ENCODE data around the gene ATP2B1.

Gene ATP2B1

GRCh38 chr12:89673603-89674002 is 35.0 kb downstream of the ATP2B1 start:
- DNase-seq (ENCODE audit: low read depth) = no peak
- TF ChIP-seq CTCF (IDR thresholded peaks at IDR 0.05; ENCODE audit: insufficient read depth, low read depth, low read length, missing control alignments) = no peak
- no peak overlapping the region for H3K4me3 ChIP-seq (ENCODE audit: low read length)

GRCh38 chr12:89672589-89672979 is 36.1 kb downstream of the ATP2B1 start:
- no peak for TF ChIP-seq CTCF (IDR thresholded peaks at IDR 0.05; ENCODE audit: insufficient read depth, low read depth, low read length, missing control alignments)
- no peak for DNase-seq (ENCODE audit: low read depth)
- no peak overlapping the region for H3K4me3 ChIP-seq (ENCODE audit: low read length)

GRCh38 chr12:89671469-89671868 is 37.2 kb downstream of the ATP2B1 start:
- no peak overlapping the region for H3K4me3 ChIP-seq (ENCODE audit: low read length)
- TF ChIP-seq CTCF (IDR thresholded peaks at IDR 0.05; ENCODE audit: insufficient read depth, low read depth, low read length, missing control alignments) = no peak
- DNase-seq (ENCODE audit: low read depth) = peak; percentile 6

GRCh38 chr12:89669197-89669596 is 39.4 kb downstream of the ATP2B1 start:
- DNase-seq (ENCODE audit: low read depth) = no peak
- TF ChIP-seq CTCF (IDR thresholded peaks at IDR 0.05; ENCODE audit: insufficient read depth, low read depth, low read length, missing control alignments) = no peak

GRCh38 chr12:89665556-89665955 is 43.1 kb downstream of the ATP2B1 start:
- no peak for DNase-seq (ENCODE audit: low read depth)
- no peak overlapping the region for H3K4me3 ChIP-seq (ENCODE audit: low read length)
- no peak for TF ChIP-seq CTCF (IDR thresholded peaks at IDR 0.05; ENCODE audit: insufficient read depth, low read depth, low read length, missing control alignments)

More at GRCh38 chr12:89669197-89669596, 39.4 kb downstream of the ATP2B1 start:
- no peak overlapping the region for H3K4me3 ChIP-seq (ENCODE audit: low read length)

GRCh38 chr12:89664441-89664840 is 44.2 kb downstream of the ATP2B1 start:
- DNase-seq (ENCODE audit: low read depth) = no peak
- TF ChIP-seq CTCF (IDR thresholded peaks at IDR 0.05; ENCODE audit: insufficient read depth, low read depth, low read length, missing control alignments) = no peak
- H3K4me3 ChIP-seq (ENCODE audit: low read length) = no peak overlapping the region

GRCh38 chr12:89663577-89664357 is 44.9 kb downstream of the ATP2B1 start:
- TF ChIP-seq CTCF (IDR thresholded peaks at IDR 0.05; ENCODE audit: insufficient read depth, low read depth, low read length, missing control alignments) = no peak
- H3K4me3 ChIP-seq (ENCODE audit: low read length) = no peak overlapping the region
- DNase-seq (ENCODE audit: low read depth) = peak; percentile 51

Measured in epithelial cell of esophagus (primary cell).